HepG2 (cell line): ENCODE measurements around the gene MTA3. TPM values are rescaled to one million over a fixed set of nuclear protein-coding genes. Genes with fewer than 3 reads are reported as not detected.

Source experiments
- ARNTL ChIP-seq: sonication (generic); formaldehyde crosslinking; IDR thresholded peaks from 2 replicates; pipeline ENCODE4 v1.4.0; 2020; ENCODE audit warnings: mild to moderate bottlenecking, missing genetic modification reagents
- BATF2 ChIP-seq: sonication (generic); formaldehyde crosslinking; IDR thresholded peaks from 2 replicates; pipeline ENCODE4 v1.8.0; 2022; ENCODE audit warnings: mild to moderate bottlenecking, missing genetic modification reagents, moderate library complexity
- EP300 ChIP-seq, 3 experiments: sonication (generic) in 1 of 3; formaldehyde crosslinking in 1 of 3; IDR thresholded peaks; 2 replicates each; pipeline versions ENCODE4 v1.5.1 to v1.6.1; 2011 to 2020; ENCODE audit warnings: low read depth in 2 of 3, low read length in 2 of 3, borderline replicate concordance in 1 of 3, improper control_type of control experiment in 1 of 3, mild to moderate bottlenecking in 1 of 3, missing genetic modification reagents in 1 of 3, moderate library complexity in 1 of 3
- HNF4G ChIP-seq, 2 experiments: sonication (generic) in 1 of 2; formaldehyde crosslinking in 1 of 2; IDR thresholded peaks; 2 replicates each; pipeline versions ENCODE4 v1.4.0 to v1.6.1; 2011 to 2020; ENCODE audit warnings: borderline replicate concordance in 2 of 2, low read depth in 2 of 2, mild to moderate bottlenecking in 2 of 2, low read length in 1 of 2, missing genetic modification reagents in 1 of 2, moderate library complexity in 1 of 2
- HOXD1 ChIP-seq: sonication (generic); formaldehyde crosslinking; IDR thresholded peaks from 2 replicates; pipeline ENCODE4 v1.5.0; 2020; ENCODE audit warnings: missing genetic modification reagents
- IRF2 ChIP-seq: IDR thresholded peaks from 2 replicates; pipeline ENCODE4 v1.6.1; 2018; ENCODE audit warnings: missing genetic modification reagents, missing compliant biosample characterization
- KAT7 ChIP-seq: IDR thresholded peaks from 2 replicates; pipeline ENCODE4 v1.6.1; 2018; ENCODE audit warnings: borderline replicate concordance, missing compliant biosample characterization
- MAF1 ChIP-seq: sonication (generic); formaldehyde crosslinking; IDR thresholded peaks from 2 replicates; pipeline ENCODE4 v1.5.0; 2020; ENCODE audit warnings: missing genetic modification reagents, borderline replicate concordance
- MAFK ChIP-seq, 2 experiments: IDR thresholded peaks in 1 of 2; conservative IDR thresholded peaks in 1 of 2; 2 replicates each; pipeline ENCODE4 v1.6.1; 2011; ENCODE audit warnings: improper control_type of control experiment in 2 of 2, low read length in 2 of 2
- PTBP1 ChIP-seq: fragments of 200-400 bp; formaldehyde crosslinking; IDR thresholded peaks from 2 replicates; pipeline ENCODE4 v1.6.1; 2018; ENCODE audit warnings: low read length, low read depth; ENCODE audit not compliant: poor library complexity, severe bottlenecking
- RFX5 ChIP-seq: IDR thresholded peaks from 2 replicates; pipeline ENCODE4 v1.6.1; 2011; ENCODE audit warnings: low read depth, low read length, improper control_type of control experiment
- TOE1 ChIP-seq: sonication (generic); formaldehyde crosslinking; IDR thresholded peaks from 2 replicates; pipeline ENCODE4 v1.4.0; 2020; ENCODE audit warnings: mild to moderate bottlenecking, missing genetic modification reagents
- XRCC5 ChIP-seq: fragments of 200-400 bp; formaldehyde crosslinking; optimal IDR thresholded peaks from 2 replicates; pipeline ENCODE3; 2017; ENCODE audit warnings: mild to moderate bottlenecking, low read length
- ZFX ChIP-seq: sonication (generic); formaldehyde crosslinking; IDR thresholded peaks from 2 replicates; pipeline ENCODE4 v1.4.0; 2020; ENCODE audit warnings: mild to moderate bottlenecking, low read depth, missing genetic modification reagents, moderate library complexity
- ZGPAT ChIP-seq: IDR thresholded peaks from 2 replicates; pipeline ENCODE4 v1.6.1; 2016; ENCODE audit warnings: mild to moderate bottlenecking
- ZNF143 ChIP-seq: sonication (generic); formaldehyde crosslinking; IDR thresholded peaks from 2 replicates; pipeline ENCODE4 v1.4.0; 2020; ENCODE audit warnings: missing genetic modification reagents
- ZNF225 ChIP-seq: sonication (generic); formaldehyde crosslinking; IDR thresholded peaks from 2 replicates; pipeline ENCODE4 v1.4.0; 2020; ENCODE audit warnings: mild to moderate bottlenecking, missing genetic modification reagents
- ZNF317 ChIP-seq: sonication (generic); formaldehyde crosslinking; IDR thresholded peaks from 2 replicates; pipeline ENCODE4 v1.5.0; 2020; ENCODE audit warnings: mild to moderate bottlenecking, missing genetic modification reagents
- polyA plus RNA-seq, 8 experiments: library from polyadenylated mRNA; depleted of rRNA in 3 of 8; stranded (reverse) in 7 of 8; unstranded in 1 of 8; fragments of >200 nt; fragmentation: Illumina TruSeq in 4 of 8; extraction: Trizol in 4 of 8; gene quantifications; 2 replicates each; pipeline versions ENCODE4 v1.2.1 to v1.2.3, GENCODE V29; 2011 to 2016; ENCODE audit warnings: low read depth in 4 of 8, missing spikeins in 1 of 8, mixed read lengths in 1 of 8; ENCODE audit not compliant: insufficient read depth in 1 of 8
- total RNA-seq, 5 experiments: library from RNA; depleted of rRNA; stranded (reverse); fragments of >200 nt; fragmentation: Illumina TruSeq; extraction: Trizol; gene quantifications; 2 replicates each; pipeline ENCODE4 v1.2.3, GENCODE V29; 2016; ENCODE audit warnings: low read depth in 1 of 5
- TF ChIP-seq, protein P1 (sequence below): sonication (generic); formaldehyde crosslinking; IDR thresholded peaks from 2 replicates; pipeline ENCODE4 v1.4.0; 2020; ENCODE audit warnings: missing genetic modification reagents
- TF ChIP-seq, protein P2 (sequence below): sonication (generic); formaldehyde crosslinking; IDR thresholded peaks from 2 replicates; pipeline ENCODE4 v1.5.0; 2020; ENCODE audit warnings: mild to moderate bottlenecking, missing genetic modification reagents
- TF ChIP-seq, protein P3 (sequence below): fragments of 450-650 bp; IDR thresholded peaks from 2 replicates; pipeline ENCODE4 v1.6.1; 2016

Gene MTA3
- total and polyA plus RNA-seq, 2 of the 13 experiments (the other 11 are each of a cell fraction or from before 2014, with no cell fraction given): 48.8 to 77.8 TPM

DNA sequence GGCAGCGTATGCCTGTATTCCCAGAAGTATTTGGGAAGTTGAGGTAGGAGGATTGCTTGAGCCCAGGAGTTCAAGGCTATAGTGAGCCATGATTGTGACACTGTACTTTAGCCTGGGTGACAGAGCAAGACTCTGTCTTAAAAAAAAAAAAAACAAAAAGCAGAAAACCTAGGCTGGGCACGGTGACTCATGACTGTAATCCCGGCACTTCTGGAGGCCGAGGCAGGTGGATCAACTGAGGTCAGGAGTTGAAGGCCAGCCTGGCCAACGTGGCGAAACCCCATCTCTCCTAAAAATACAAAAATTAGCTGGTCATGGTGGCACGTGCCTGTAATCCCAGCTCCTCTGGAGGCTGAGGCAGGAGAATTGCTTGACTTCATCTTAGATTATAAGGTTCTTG lies 46.4 kb downstream of the MTA3 start (continued):
- TF ChIP-seq, protein P1, sequence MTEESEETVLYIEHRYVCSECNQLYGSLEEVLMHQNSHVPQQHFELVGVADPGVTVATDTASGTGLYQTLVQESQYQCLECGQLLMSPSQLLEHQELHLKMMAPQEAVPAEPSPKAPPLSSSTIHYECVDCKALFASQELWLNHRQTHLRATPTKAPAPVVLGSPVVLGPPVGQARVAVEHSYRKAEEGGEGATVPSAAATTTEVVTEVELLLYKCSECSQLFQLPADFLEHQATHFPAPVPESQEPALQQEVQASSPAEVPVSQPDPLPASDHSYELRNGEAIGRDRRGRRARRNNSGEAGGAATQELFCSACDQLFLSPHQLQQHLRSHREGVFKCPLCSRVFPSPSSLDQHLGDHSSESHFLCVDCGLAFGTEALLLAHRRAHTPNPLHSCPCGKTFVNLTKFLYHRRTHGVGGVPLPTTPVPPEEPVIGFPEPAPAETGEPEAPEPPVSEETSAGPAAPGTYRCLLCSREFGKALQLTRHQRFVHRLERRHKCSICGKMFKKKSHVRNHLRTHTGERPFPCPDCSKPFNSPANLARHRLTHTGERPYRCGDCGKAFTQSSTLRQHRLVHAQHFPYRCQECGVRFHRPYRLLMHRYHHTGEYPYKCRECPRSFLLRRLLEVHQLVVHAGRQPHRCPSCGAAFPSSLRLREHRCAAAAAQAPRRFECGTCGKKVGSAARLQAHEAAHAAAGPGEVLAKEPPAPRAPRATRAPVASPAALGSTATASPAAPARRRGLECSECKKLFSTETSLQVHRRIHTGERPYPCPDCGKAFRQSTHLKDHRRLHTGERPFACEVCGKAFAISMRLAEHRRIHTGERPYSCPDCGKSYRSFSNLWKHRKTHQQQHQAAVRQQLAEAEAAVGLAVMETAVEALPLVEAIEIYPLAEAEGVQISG (CRISPR knock-in tag): peak; percentile 23; the same call in 1 of the 2 replicates
- TF ChIP-seq HNF4G (IDR thresholded peaks at IDR 0.05; ENCODE audit: borderline replicate concordance, low read depth, low read length): peak; percentile 59; the same call in 1 of the 2 replicates
- TF ChIP-seq HNF4G (CRISPR knock-in tag; IDR thresholded peaks at IDR 0.05; ENCODE audit: borderline replicate concordance, low read depth): peak; percentile 50; the same call in 1 of the 2 replicates
- TF ChIP-seq, protein P2, sequence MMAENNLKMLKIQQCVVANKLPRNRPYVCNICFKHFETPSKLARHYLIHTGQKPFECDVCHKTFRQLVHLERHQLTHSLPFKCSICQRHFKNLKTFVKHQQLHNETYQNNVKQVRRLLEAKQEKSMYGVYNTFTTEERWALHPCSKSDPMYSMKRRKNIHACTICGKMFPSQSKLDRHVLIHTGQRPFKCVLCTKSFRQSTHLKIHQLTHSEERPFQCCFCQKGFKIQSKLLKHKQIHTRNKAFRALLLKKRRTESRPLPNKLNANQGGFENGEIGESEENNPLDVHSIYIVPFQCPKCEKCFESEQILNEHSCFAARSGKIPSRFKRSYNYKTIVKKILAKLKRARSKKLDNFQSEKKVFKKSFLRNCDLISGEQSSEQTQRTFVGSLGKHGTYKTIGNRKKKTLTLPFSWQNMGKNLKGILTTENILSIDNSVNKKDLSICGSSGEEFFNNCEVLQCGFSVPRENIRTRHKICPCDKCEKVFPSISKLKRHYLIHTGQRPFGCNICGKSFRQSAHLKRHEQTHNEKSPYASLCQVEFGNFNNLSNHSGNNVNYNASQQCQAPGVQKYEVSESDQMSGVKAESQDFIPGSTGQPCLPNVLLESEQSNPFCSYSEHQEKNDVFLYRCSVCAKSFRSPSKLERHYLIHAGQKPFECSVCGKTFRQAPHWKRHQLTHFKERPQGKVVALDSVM (CRISPR knock-in tag): peak; percentile 95
- no peak for TF ChIP-seq XRCC5
- 0 out of 2 replicates have a peak, but pooled peaks have one; percentile 37 for TF ChIP-seq KAT7 (CRISPR knock-in tag)
- no peak for TF ChIP-seq ZNF143 (CRISPR knock-in tag)
- peak; percentile 78 for TF ChIP-seq IRF2 (CRISPR knock-in tag)
- TF ChIP-seq MAFK (conservative IDR thresholded peaks at IDR 0.05 in 1 of 2, IDR thresholded peaks at IDR 0.05 in 1 of 2; ENCODE audit: low read length in 2 of 2): peak in 1 of 2 experiments; percentile 23; a peak in 1 of 4 replicates
- no peak for TF ChIP-seq PTBP1
- TF ChIP-seq, protein P3, sequence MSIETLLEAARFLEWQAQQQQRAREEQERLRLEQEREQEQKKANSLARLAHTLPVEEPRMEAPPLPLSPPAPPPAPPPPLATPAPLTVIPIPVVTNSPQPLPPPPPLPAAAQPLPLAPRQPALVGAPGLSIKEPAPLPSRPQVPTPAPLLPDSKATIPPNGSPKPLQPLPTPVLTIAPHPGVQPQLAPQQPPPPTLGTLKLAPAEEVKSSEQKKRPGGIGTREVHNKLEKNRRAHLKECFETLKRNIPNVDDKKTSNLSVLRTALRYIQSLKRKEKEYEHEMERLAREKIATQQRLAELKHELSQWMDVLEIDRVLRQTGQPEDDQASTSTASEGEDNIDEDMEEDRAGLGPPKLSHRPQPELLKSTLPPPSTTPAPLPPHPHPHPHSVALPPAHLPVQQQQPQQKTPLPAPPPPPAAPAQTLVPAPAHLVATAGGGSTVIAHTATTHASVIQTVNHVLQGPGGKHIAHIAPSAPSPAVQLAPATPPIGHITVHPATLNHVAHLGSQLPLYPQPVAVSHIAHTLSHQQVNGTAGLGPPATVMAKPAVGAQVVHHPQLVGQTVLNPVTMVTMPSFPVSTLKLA: peak; percentile 12; the same call in 1 of the 2 replicates
- TF ChIP-seq ARNTL (CRISPR knock-in tag): 0 out of 2 replicates have a peak, but pooled peaks have one; percentile 59
- peak; percentile 43; the same call in 1 of the 2 replicates for TF ChIP-seq ZFX (CRISPR knock-in tag)
- TF ChIP-seq HOXD1 (CRISPR knock-in tag): no peak
- no peak for TF ChIP-seq TOE1
- no peak for TF ChIP-seq ZNF225 (CRISPR knock-in tag)
- TF ChIP-seq RFX5: peak; percentile 56; the same call in 1 of the 2 replicates
- TF ChIP-seq EP300 (IDR thresholded peaks at IDR 0.05; ENCODE audit: low read depth in 2 of 2, low read length in 2 of 2): peak in 1 of 2 experiments; percentile 63; a peak in 2 of 4 replicates
- peak; percentile 77 for TF ChIP-seq EP300 (CRISPR knock-in tag; IDR thresholded peaks at IDR 0.05; ENCODE audit: borderline replicate concordance)
- peak; percentile 56 for TF ChIP-seq ZGPAT (CRISPR knock-in tag)
- TF ChIP-seq ZNF317 (CRISPR knock-in tag): peak; percentile 93
- no peak for TF ChIP-seq MAF1 (CRISPR knock-in tag)
- TF ChIP-seq BATF2 (CRISPR knock-in tag): no peak
